Measurements from ENCODE around the gene TIMM50. TPM values are rescaled to one million over a fixed set of nuclear protein-coding genes. Genes with fewer than 3 reads are reported as not detected.
A peak's percentile ranks its signal among the peaks of the same experiment; 100 is the strongest.

The TIMM50 gene
- total and polyA plus RNA-seq, 2 of the 13 experiments (the other 11 are each of a cell fraction or from before 2014, with no cell fraction given), result 91.1 to 92.5 TPM

DNA sequence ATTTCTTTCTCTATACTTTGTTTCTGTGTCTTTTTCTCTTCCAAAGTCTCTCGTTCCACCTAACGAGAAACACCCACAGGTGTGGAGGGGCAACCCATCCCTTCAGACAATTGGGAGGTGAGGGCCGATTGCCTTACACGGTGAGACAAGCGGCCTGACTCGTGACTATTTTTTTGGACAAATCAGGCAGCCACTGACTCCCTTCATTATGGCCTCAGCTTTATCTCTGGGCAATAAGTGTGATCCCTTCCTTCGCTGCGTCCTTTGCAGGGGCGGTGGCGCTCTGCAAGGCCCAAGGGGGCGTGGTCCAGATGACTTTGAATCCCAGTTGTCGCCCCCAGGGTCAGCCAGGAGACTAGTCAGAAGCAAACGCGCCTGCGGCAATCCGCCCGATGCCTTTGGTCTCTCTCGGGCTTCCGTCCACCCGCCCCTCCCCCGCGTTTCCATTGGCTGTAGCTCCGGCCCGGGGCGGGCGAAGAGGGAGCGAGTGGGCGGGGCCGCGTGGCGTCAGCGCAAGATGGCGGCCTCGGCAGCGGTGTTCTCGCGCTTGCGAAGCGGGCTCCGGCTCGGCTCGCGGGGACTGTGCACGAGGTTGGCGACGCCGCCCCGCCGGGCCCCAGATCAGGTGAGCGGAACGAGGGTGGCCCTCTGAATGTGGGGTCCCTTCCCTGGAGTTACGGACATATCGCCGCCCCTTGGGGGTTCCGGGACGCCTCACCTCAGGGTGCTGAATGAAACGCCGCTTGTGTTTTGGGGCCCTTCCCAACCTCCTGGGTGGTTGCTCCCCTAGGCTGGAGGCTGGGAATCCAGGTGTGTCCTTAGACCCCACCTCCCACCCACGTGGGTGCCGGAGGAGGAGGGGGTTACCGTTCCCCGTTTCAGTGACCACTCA, at the start of gene TIMM50 (continued):
- TF ChIP-seq ZNF44 (CRISPR knock-in tag; IDR thresholded peaks at IDR 0.05) (no peak), ZFP36 (IDR thresholded peaks at IDR 0.05; ENCODE audit: borderline replicate concordance, low read depth, low read length, partially characterized antibody) (no peak), ZNF264 (CRISPR knock-in tag; IDR thresholded peaks at IDR 0.05) (0 out of 2 replicates have a peak, but pooled peaks have one; percentile 19), ZNF354B (CRISPR knock-in tag; IDR thresholded peaks at IDR 0.05) (no peak), ZNF276 (CRISPR knock-in tag; IDR thresholded peaks at IDR 0.05; ENCODE audit: low read depth) (no peak), KAT7 (CRISPR knock-in tag; IDR thresholded peaks at IDR 0.05; ENCODE audit: borderline replicate concordance) (peak; percentile 91; the same call in 1 of the 2 replicates), HMGA1 (CRISPR knock-in tag; conservative IDR thresholded peaks at IDR 0.05) (no peak), MNT (IDR thresholded peaks at IDR 0.05) (peak; percentile 42), ZFP1 (CRISPR knock-in tag; IDR thresholded peaks at IDR 0.05) (peak; percentile 74; the same call in 1 of the 2 replicates), PBX3 (CRISPR knock-in tag; IDR thresholded peaks at IDR 0.05; ENCODE audit: borderline replicate concordance) (no peak), MLX (CRISPR knock-in tag; IDR thresholded peaks at IDR 0.05) (no peak; the same call in 1 of the 2 replicates), FOXP4 (CRISPR knock-in tag; IDR thresholded peaks at IDR 0.05) (peak; percentile 54; the same call in 1 of the 2 replicates), ATF7 (IDR thresholded peaks at IDR 0.05) (no peak), ATF7 (CRISPR knock-in tag; IDR thresholded peaks at IDR 0.05) (peak; percentile 63; the same call in 1 of the 2 replicates)
- TF ChIP-seq, protein P1, sequence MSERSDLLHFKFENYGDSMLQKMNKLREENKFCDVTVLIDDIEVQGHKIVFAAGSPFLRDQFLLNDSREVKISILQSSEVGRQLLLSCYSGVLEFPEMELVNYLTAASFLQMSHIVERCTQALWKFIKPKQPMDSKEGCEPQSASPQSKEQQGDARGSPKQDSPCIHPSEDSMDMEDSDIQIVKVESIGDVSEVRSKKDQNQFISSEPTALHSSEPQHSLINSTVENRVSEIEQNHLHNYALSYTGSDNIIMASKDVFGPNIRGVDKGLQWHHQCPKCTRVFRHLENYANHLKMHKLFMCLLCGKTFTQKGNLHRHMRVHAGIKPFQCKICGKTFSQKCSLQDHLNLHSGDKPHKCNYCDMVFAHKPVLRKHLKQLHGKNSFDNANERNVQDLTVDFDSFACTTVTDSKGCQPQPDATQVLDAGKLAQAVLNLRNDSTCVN (CRISPR knock-in tag; IDR thresholded peaks at IDR 0.05; ENCODE audit: borderline replicate concordance), result 0 out of 2 replicates have a peak, but pooled peaks have one; percentile 10
- TF ChIP-seq, protein P2, sequence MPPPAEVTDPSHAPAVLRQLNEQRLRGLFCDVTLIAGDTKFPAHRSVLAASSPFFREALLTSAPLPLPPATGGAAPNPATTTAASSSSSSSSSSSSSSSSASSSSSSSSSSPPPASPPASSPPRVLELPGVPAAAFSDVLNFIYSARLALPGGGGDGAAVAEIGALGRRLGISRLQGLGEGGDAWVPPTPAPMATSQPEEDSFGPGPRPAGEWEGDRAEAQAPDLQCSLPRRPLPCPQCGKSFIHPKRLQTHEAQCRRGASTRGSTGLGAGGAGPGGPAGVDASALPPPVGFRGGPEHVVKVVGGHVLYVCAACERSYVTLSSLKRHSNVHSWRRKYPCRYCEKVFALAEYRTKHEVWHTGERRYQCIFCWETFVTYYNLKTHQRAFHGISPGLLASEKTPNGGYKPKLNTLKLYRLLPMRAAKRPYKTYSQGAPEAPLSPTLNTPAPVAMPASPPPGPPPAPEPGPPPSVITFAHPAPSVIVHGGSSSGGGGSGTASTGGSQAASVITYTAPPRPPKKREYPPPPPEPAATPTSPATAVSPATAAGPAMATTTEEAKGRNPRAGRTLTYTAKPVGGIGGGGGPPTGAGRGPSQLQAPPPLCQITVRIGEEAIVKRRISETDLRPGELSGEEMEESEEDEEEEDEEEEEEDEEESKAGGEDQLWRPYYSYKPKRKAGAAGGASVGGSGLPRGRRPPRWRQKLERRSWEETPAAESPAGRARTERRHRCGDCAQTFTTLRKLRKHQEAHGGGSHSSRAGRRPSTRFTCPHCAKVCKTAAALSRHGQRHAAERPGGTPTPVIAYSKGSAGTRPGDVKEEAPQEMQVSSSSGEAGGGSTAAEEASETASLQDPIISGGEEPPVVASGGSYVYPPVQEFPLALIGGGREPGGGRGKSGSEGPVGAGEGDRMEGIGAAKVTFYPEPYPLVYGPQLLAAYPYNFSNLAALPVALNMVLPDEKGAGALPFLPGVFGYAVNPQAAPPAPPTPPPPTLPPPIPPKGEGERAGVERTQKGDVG (CRISPR knock-in tag; IDR thresholded peaks at IDR 0.05; ENCODE audit: borderline replicate concordance), result peak; percentile 35; the same call in 1 of the 2 replicates

Data from HepG2 (cell line).